ENCODE results near the gene ZNF436. TPM values are rescaled to one million over a fixed set of nuclear protein-coding genes. Genes with fewer than 3 reads are reported as not detected.

Gene ZNF436
- total and polyA plus RNA-seq, 7 donors, result 4.2 to 41.3 (median 14.5) TPM

GRCh38 chr1:23357138-23357908 lies 12.3 kb downstream of the ZNF436 start:
- Histone ChIP-seq H3K9me3 (peaks cover 13 to 17% (median 16%) of the 10 kb centered on the region in 4 donors), H3K36me3 (peaks cover 18 to 36% (median 28%) of the 10 kb centered on the region in 4 donors), H3K27ac (peak overlapping the region in 3 of 4 donors; percentile 14 to 46 (median 17)), H3K4me1 (peaks cover 0 to 4% (median 0%) of the 10 kb centered on the region in 4 donors), H3K4me3 (no peak overlapping the region), H3K27me3 (no peaks in the 10 kb centered on the region)
- TF ChIP-seq EP300 (IDR thresholded peaks at IDR 0.05) (no peak), POLR2A (IDR thresholded peaks at IDR 0.05) (no peak), CTCF (IDR thresholded peaks at IDR 0.05) (no peak), POLR2AphosphoS5 (IDR thresholded peaks at IDR 0.05) (no peak)
- DNase-seq, result no peak
- 61 to 75% methylated on average over 3 of the region's 3 CpGs for WGBS, 2 donors
- intact Hi-C loops (cut with DNase I), result no loop called here

GRCh38 chr1:23356471-23357137 lies 13.0 kb downstream of the ZNF436 start:
- Histone ChIP-seq H3K4me3 (no peak overlapping the region), H3K4me1 (peaks cover 0 to 4% (median 0%) of the 10 kb centered on the region in 4 donors), H3K27ac (peak overlapping the region in 1 of 4 donors; percentile 46), H3K9me3 (peaks cover 6 to 10% (median 8%) of the 10 kb centered on the region in 4 donors), H3K27me3 (no peaks in the 10 kb centered on the region), H3K36me3 (peaks cover 11 to 29% (median 20%) of the 10 kb centered on the region in 4 donors)
- WGBS, 2 donors, result 89 to 93% methylated on average over 8 of the region's 8 CpGs
- intact Hi-C loops (cut with DNase I), result no loop called here
- DNase-seq, result no peak
- TF ChIP-seq POLR2A (IDR thresholded peaks at IDR 0.05) (no peak), POLR2AphosphoS5 (IDR thresholded peaks at IDR 0.05) (no peak), EP300 (IDR thresholded peaks at IDR 0.05) (no peak), CTCF (IDR thresholded peaks at IDR 0.05) (no peak)

- DNase-seq, result no peak
- Histone ChIP-seq H3K4me1 (peaks cover 0 to 4% (median 0%) of the 10 kb centered on the region in 4 donors), H3K36me3 (peaks cover 0 to 6% (median 0%) of the 10 kb centered on the region in 4 donors), H3K4me3 (no peak overlapping the region), H3K27me3 (no peaks in the 10 kb centered on the region), H3K27ac (no peak overlapping the region), H3K9me3 (no peaks in the 10 kb centered on the region)
- intact Hi-C loops (cut with DNase I), result no loop called here
- no peak for TF ChIP-seq POLR2A (IDR thresholded peaks at IDR 0.05)
- TF ChIP-seq POLR2AphosphoS5 (IDR thresholded peaks at IDR 0.05), result no peak
- no peak for TF ChIP-seq CTCF (IDR thresholded peaks at IDR 0.05)
- TF ChIP-seq EP300 (IDR thresholded peaks at IDR 0.05), result no peak
- WGBS, 2 donors, result 59 to 81% methylated on average over 3 of the region's 3 CpGs
Measured at GRCh38 chr1:23354245-23354644, 15.4 kb downstream of the ZNF436 start.

- Histone ChIP-seq H3K36me3 (no peaks in the 10 kb centered on the region), H3K4me1 (no peaks in the 10 kb centered on the region), H3K9me3 (no peaks in the 10 kb centered on the region), H3K4me3 (no peak overlapping the region), H3K27ac (no peak overlapping the region), H3K27me3 (no peaks in the 10 kb centered on the region)
- DNase-seq, result no peak
- WGBS, 2 donors, result 67 to 95% methylated on average over 1 of the region's 1 CpG
- intact Hi-C loops (cut with DNase I), result no loop called here
- TF ChIP-seq EP300 (IDR thresholded peaks at IDR 0.05), result no peak
- no peak for TF ChIP-seq CTCF (IDR thresholded peaks at IDR 0.05)
Measured at GRCh38 chr1:23352096-23352695, 17.4 kb downstream of the ZNF436 start.

Data from sigmoid colon (tissue), 7 donors.